Activated T-cell treated with anti-CD3 and anti-CD28 coated beads for 1 hour (primary cell): ENCODE results near the gene SNRNP200.
"Not testable (repeated sequence)": the region's sequence is repeated elsewhere in the genome, so short reads cannot be mapped to it uniquely, and the experiment has no call there.

Experiments used
- DNase-seq: peaks from one replicate; pipeline ENCODE4 v3.0.0-alpha.2; 2020; ENCODE audit warnings: low read depth

SNRNP200 gene

GRCh38 chr2:96274355-96275056 lies 30.8 kb downstream of the SNRNP200 start:
- DNase-seq = no peak

GRCh38 chr2:96273763-96274162 lies 31.6 kb downstream of the SNRNP200 start:
- DNase-seq = no peak

- DNase-seq = no peak
These were observed 33.4 kb downstream of the SNRNP200 start for GRCh38 chr2:96271995-96272394.

- peak; percentile 14 for DNase-seq
These were observed 38.0 kb downstream of the SNRNP200 start for GRCh38 chr2:96267159-96267971.

- DNase-seq = peak; percentile 95
These were observed 39.3 kb downstream of the SNRNP200 start, which contains the start of the genes CIAO1 and TMEM127 for GRCh38 chr2:96265840-96266679. Gene CIAO1 (plus strand): TSS chr2:96266225. CDS start chr2:96266351, 126 bp downstream. Gene TMEM127 (minus strand): TSS chr2:96265997. CDS start chr2:96265381, 616 bp downstream.

GRCh38 chr2:96265349-96265839 lies 40.0 kb downstream of the SNRNP200 start:
- DNase-seq = peak; percentile 38

- no peak for DNase-seq
These were observed 40.5 kb downstream of the SNRNP200 start for GRCh38 chr2:96264656-96265348.

- no peak for DNase-seq
These were observed 41.3 kb downstream of the SNRNP200 start for GRCh38 chr2:96264086-96264485.

- no peak for DNase-seq
These were observed 43.0 kb downstream of the SNRNP200 start for GRCh38 chr2:96262306-96262705.

GRCh38 chr2:96261328-96262003 lies 43.9 kb downstream of the SNRNP200 start:
- no peak for DNase-seq

- DNase-seq = no peak
These were observed 44.7 kb downstream of the SNRNP200 start for GRCh38 chr2:96260387-96261260.

- no peak for DNase-seq
These were observed 45.8 kb downstream of the SNRNP200 start for GRCh38 chr2:96259497-96259921.

GRCh38 chr2:96258166-96259022 lies 47.0 kb downstream of the SNRNP200 start:
- no peak for DNase-seq

GRCh38 chr2:96257744-96258143 lies 47.6 kb downstream of the SNRNP200 start:
- not testable (repeated sequence) for DNase-seq

GRCh38 chr2:96256611-96257113 lies 48.7 kb downstream of the SNRNP200 start:
- DNase-seq = no peak

GRCh38 chr2:96254571-96254970 lies 50.8 kb downstream of the SNRNP200 start:
- DNase-seq = no peak

GRCh38 chr2:96253006-96253405 lies 52.3 kb downstream of the SNRNP200 start:
- no peak for DNase-seq

GRCh38 chr2:96252526-96252925 lies 52.8 kb downstream of the SNRNP200 start:
- DNase-seq = no peak
